NT2/D1 (cell line): ENCODE data around the gene ADGRG2.
"Not testable (repeated sequence)": the region's sequence is repeated elsewhere in the genome, so short reads cannot be mapped to it uniquely, and the experiment has no call there.

ENCODE experiments used
- DNase-seq: peaks from one replicate; pipeline ENCODE4 v3.0.0-alpha.2; 2011; ENCODE audit warnings: low read depth, low spot score
- H3K27me3 ChIP-seq: 2 replicates; pipeline ENCODE4 v1.6.0; 2011; ENCODE audit warnings: mild to moderate bottlenecking; ENCODE audit not compliant: insufficient read length, insufficient read depth
- H3K36me3 ChIP-seq: 2 replicates; pipeline ENCODE4 v1.6.1; 2011; ENCODE audit warnings: mild to moderate bottlenecking, low read length, mixed read lengths; ENCODE audit not compliant: insufficient read depth, insufficient read length
- H3K4me1 ChIP-seq: 2 replicates; pipeline ENCODE4 v1.5.1; 2011; ENCODE audit not compliant: insufficient read depth, insufficient read length
- H3K4me3 ChIP-seq: 2 replicates; pipeline ENCODE4 v1.5.1; 2011; ENCODE audit warnings: low read depth; ENCODE audit not compliant: insufficient read length
- H3K9ac ChIP-seq: 2 replicates; pipeline ENCODE4 v1.6.0; 2011; ENCODE audit warnings: low read depth; ENCODE audit not compliant: insufficient read length
- H3K9me3 ChIP-seq: 2 replicates; pipeline ENCODE4 v1.5.1; 2011; ENCODE audit warnings: mild to moderate bottlenecking, low read length; ENCODE audit not compliant: insufficient read depth
- SUZ12 ChIP-seq: IDR thresholded peaks from 2 replicates; pipeline ENCODE4 v1.6.1; 2011; ENCODE audit not compliant: insufficient read length, insufficient read depth; ENCODE audit errors: extremely low read depth
- YY1 ChIP-seq: IDR thresholded peaks from 2 replicates; pipeline ENCODE4 v1.6.1; 2011; ENCODE audit not compliant: insufficient read length, insufficient read depth
- ZNF274 ChIP-seq: IDR thresholded peaks from 2 replicates; pipeline ENCODE4 v1.6.1; 2011; ENCODE audit warnings: mild to moderate bottlenecking, low read depth, low read length

The ADGRG2 gene

GRCh38 chrX:19028560-19028959 lies 93.7 kb downstream of the ADGRG2 start:
- TF ChIP-seq SUZ12, result no peak
- TF ChIP-seq YY1, result no peak
- TF ChIP-seq ZNF274, result no peak
- no peaks in the 10 kb centered on the region for H3K36me3 ChIP-seq
- no peaks in the 10 kb centered on the region for H3K4me1 ChIP-seq
- H3K9ac ChIP-seq, result no peak overlapping the region
- no peaks in the 10 kb centered on the region for H3K27me3 ChIP-seq
- no peak overlapping the region for H3K4me3 ChIP-seq
- DNase-seq, result no peak
- 0 out of 2 replicates have a peak, but pooled peaks cover 7% of the 10 kb centered on the region for H3K9me3 ChIP-seq

DNA sequence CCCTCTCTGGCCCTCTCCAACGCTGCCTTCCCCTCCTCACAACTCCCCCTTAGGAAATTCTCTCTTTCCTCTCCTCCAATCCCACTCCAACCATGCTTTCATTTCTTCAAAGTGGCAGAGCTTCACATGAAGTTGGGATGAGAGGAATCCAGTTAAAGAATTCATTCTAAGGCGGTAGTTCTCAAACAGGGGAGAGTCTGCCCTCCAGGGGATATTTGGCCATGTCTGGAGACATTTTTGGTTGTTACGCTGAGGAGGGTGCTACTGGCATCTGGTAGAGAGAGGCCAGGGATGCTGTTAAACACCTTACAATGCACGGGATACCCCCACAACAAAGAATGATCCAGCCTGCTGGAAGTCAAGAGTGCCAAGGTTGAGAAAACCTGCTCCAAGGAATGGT lies 97.9 kb downstream of the ADGRG2 start:
- no peak for TF ChIP-seq YY1
- no peak for TF ChIP-seq ZNF274
- no peak for TF ChIP-seq SUZ12
- Histone ChIP-seq H3K36me3 (no peaks in the 10 kb centered on the region), H3K9ac (no peak overlapping the region), H3K9me3 (no peaks in the 10 kb centered on the region), H3K4me3 (no peak overlapping the region), H3K27me3 (no peaks in the 10 kb centered on the region), H3K4me1 (no peaks in the 10 kb centered on the region)
- no peak for DNase-seq

DNA sequence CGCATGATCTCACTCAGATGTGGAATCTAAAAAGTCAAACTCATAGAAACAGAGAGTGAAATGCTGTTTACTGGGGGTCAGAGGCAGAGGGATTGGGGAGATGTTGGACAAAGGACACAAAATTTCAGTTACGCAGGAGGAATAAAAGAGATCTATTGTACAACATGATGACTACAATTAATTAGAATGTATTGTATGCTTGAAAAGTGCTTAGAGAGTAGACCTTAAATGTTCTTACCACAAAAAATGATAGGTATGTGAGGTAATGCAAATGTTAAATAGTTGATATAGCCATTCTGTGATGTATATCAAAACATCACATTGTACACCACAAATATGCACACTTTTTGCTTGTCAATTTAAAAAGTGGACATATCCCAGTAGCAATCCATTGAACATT lies 102.3 kb downstream of the ADGRG2 start:
- H3K36me3 ChIP-seq, result no peaks in the 10 kb centered on the region
- no peaks in the 10 kb centered on the region for H3K4me1 ChIP-seq
- H3K9ac ChIP-seq, result no peak overlapping the region
- no peaks in the 10 kb centered on the region for H3K27me3 ChIP-seq
- no peak overlapping the region for H3K4me3 ChIP-seq
- TF ChIP-seq YY1 (no peak), SUZ12 (no peak), ZNF274 (no peak)
- H3K9me3 ChIP-seq, result no peaks in the 10 kb centered on the region
- DNase-seq, result no peak

DNA sequence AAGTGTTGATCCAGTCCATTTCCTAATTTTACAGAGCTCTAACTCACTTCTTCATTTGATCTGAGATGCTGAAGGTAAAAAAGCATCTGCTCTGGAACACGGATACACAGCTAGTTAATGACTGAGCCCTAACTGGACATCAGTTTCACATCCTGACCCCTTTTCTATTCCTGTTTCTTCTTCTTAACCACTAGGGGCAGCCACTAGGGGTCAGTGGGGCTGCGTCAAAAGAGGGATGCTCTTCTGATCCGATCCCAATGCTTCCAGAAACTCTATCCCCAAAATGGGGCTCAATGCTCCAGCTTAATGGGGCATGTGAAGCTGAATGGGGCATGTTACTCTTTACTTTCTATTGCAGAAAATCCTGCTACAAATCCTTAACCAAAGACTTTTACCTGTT lies 105.0 kb downstream of the ADGRG2 start:
- Histone ChIP-seq H3K36me3 (no peaks in the 10 kb centered on the region), H3K4me3 (no peak overlapping the region), H3K9ac (no peak overlapping the region), H3K4me1 (no peaks in the 10 kb centered on the region), H3K9me3 (no peaks in the 10 kb centered on the region), H3K27me3 (no peaks in the 10 kb centered on the region)
- DNase-seq, result peak; percentile 32
- TF ChIP-seq ZNF274, result no peak
- TF ChIP-seq YY1, result no peak
- TF ChIP-seq SUZ12, result no peak

- H3K36me3 ChIP-seq, H3K9ac ChIP-seq, H3K27me3 ChIP-seq, H3K9me3 ChIP-seq, DNase-seq, H3K4me3 ChIP-seq, H3K4me1 ChIP-seq: not testable (repeated sequence)
Observed at GRCh38 chrX:19016614-19017013, 105.7 kb downstream of the ADGRG2 start.

DNA sequence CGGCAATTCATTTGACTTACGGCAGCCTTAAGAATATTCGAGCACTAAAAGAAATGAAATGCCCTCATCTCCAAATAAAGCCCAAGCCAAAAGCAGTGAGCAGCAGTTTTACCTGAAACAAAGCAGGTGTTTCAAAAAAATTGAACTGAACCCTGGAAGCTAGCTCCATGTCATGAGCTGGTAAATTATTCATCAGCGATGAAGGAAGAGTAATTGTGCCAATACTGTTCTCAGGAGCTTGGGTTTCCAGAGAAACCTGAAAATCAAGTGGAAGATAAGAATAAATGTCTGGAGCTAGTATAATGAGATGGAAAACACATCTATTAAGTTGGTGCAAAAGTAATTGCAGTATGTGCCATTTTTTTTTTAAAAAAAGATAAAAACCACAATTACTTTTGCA lies 114.4 kb downstream of the ADGRG2 start:
- H3K4me1 ChIP-seq, result no peaks in the 10 kb centered on the region
- DNase-seq, result no peak
- TF ChIP-seq ZNF274, result no peak
- no peak for TF ChIP-seq YY1
- no peak for TF ChIP-seq SUZ12
- no peaks in the 10 kb centered on the region for H3K36me3 ChIP-seq
- no peak overlapping the region for H3K4me3 ChIP-seq
- H3K27me3 ChIP-seq, result no peaks in the 10 kb centered on the region
- H3K9ac ChIP-seq, result no peak overlapping the region
- no peaks in the 10 kb centered on the region for H3K9me3 ChIP-seq

DNA sequence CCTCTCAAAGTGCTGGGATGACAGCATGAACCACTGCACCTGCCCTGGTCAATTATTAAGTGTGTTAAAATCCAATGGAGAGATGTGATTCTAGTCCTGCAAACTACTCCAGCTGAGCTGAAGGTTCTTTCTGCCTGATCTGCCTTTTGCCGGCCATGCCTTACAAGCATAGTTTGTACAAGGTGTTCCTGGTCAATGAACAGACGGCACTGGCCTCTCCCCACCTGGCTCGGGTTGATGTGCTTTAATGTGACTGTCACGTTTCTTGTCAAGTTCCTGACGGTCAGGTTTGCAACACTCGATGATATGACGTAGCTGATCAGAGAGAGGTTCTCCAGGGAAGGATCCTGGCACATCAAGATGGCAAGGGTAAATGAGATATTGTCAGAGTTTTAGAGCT lies 115.3 kb downstream of the ADGRG2 start:
- Histone ChIP-seq H3K9ac (no peak overlapping the region), H3K36me3 (no peaks in the 10 kb centered on the region), H3K9me3 (no peaks in the 10 kb centered on the region), H3K4me3 (no peak overlapping the region), H3K27me3 (no peaks in the 10 kb centered on the region), H3K4me1 (no peaks in the 10 kb centered on the region)
- DNase-seq, result no peak
- TF ChIP-seq ZNF274, result no peak
- TF ChIP-seq YY1, result no peak
- no peak for TF ChIP-seq SUZ12

DNA sequence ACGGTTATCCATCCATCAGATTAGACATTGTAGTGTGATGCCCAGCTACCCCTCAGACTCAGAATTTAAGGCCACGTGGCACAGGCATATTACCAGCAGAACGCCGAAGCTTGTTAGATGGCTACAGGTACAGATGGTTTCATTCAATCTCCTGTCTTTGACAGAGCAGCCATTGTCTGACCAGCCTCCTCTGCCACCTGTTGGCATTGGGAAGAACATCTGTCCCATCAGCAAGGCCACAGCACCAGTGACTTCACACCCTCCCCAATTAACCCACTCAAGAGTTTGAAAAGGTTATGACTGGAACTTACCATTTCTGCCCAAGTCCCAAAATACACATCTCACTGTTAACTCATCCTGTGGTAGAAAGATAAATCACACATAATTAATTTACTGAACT lies 116.4 kb downstream of the ADGRG2 start:
- Histone ChIP-seq H3K4me1 (no peaks in the 10 kb centered on the region), H3K36me3 (no peaks in the 10 kb centered on the region), H3K9ac (no peak overlapping the region), H3K27me3 (no peaks in the 10 kb centered on the region), H3K9me3 (no peaks in the 10 kb centered on the region), H3K4me3 (no peak overlapping the region)
- TF ChIP-seq SUZ12 (no peak), ZNF274 (no peak), YY1 (no peak)
- DNase-seq, result no peak
